Hepatocyte (in vitro differentiated cells): Measurements from ENCODE around the gene AOPEP.

Experiments
- CTCF ChIP-seq: fragments of 200-600 bp; sonication (generic); IDR thresholded peaks from 2 replicates; pipeline ENCODE4 v1.5.1; 2016; ENCODE audit warnings: antibody characterized with exemption, mild to moderate bottlenecking; ENCODE audit not compliant: poor library complexity
- EZH2 ChIP-seq: fragments of 200-600 bp; sonication (generic); IDR thresholded peaks from 2 replicates; pipeline ENCODE4 v1.6.1; 2016; ENCODE audit warnings: antibody characterized with exemption, mild to moderate bottlenecking, borderline replicate concordance

- TF ChIP-seq CTCF (no peak), EZH2 (no peak)
Measured at GRCh38 chr9:94984891-94985476, 258.5 kb downstream of the AOPEP start.
